ENCODE measurements around the gene TTLL5. TPM values are rescaled to one million over a fixed set of nuclear protein-coding genes. Genes with fewer than 3 reads are reported as not detected.

TTLL5 gene
- total and polyA plus RNA-seq, 9 of the 15 experiments (the other 6 are each of a cell fraction or from before 2014, with no cell fraction given): 4.1 to 18.9 (median 12.6) TPM

GRCh38 chr14:75742867-75743266 is 81.8 kb downstream of the TTLL5 start:
- Histone ChIP-seq H3K27ac (ENCODE audit: extremely low read depth, low read depth, low read length) (no peak overlapping the region), H3K36me3 (ENCODE audit: control insufficient read depth, insufficient read depth, low read length) (peaks cover 2% of the 10 kb centered on the region; the same call in 1 of the 3 replicates), H3K4me3 (no peak overlapping the region), H3K9me1 (ENCODE audit: control insufficient read depth, insufficient read depth, low read length) (no peaks in the 10 kb centered on the region), H3K9me3 (replicated peaks; ENCODE audit: control insufficient read depth, insufficient read depth, low read depth, low read length) (no peaks in the 10 kb centered on the region), H3K79me2 (ENCODE audit: control insufficient read depth, insufficient read depth, low read length) (no peaks in the 10 kb centered on the region), H3K4me1 (replicated peaks in 1 of 2; ENCODE audit: control insufficient read depth in 2 of 2, insufficient read depth in 2 of 2, low read length in 2 of 2) (no peaks in the 10 kb centered on the region), H3K9ac (ENCODE audit: insufficient read depth in 1 of 2, low read depth in 2 of 2, low read length in 2 of 2) (no peak overlapping the region), H4K20me1 (replicated peaks; ENCODE audit: control insufficient read depth, insufficient read depth, low read length) (no peaks in the 10 kb centered on the region), H3K27me3 (ENCODE audit: control insufficient read depth in 2 of 2, insufficient read depth in 2 of 2, low read length in 2 of 2) (no peaks in the 10 kb centered on the region), H2AFZ (ENCODE audit: low read depth, low read length) (no peak overlapping the region), H3K4me2 (ENCODE audit: insufficient read depth, low read length) (no peak overlapping the region)
- FAIRE-seq (no peak), ATAC-seq (no peak), DNase-seq (ENCODE audit: extremely low read depth in 1 of 4, low spot score in 3 of 4) (no peak)
- CTCF ChIA-PET (ENCODE audit: low intra/inter-chr PET ratio): no interaction called here
- POLR2A ChIA-PET: no interaction called here
- no peak for TF ChIP-seq SUPT5H (IDR thresholded peaks at IDR 0.05)
- no peak for TF ChIP-seq HDAC8 (tag; IDR thresholded peaks at IDR 0.05)
- TF ChIP-seq HBP1 (CRISPR knock-in tag; IDR thresholded peaks at IDR 0.05): no peak
- no peak for TF ChIP-seq CGGBP1 (CRISPR knock-in tag; IDR thresholded peaks at IDR 0.05)
- TF ChIP-seq GTF2F1 (IDR thresholded peaks at IDR 0.05; ENCODE audit: low read depth, low read length): no peak
- no peak for TF ChIP-seq EP400 (IDR thresholded peaks at IDR 0.05)
- no peak for TF ChIP-seq YBX1 (IDR thresholded peaks at IDR 0.05)
- TF ChIP-seq ZNF407 (IDR thresholded peaks at IDR 0.05; ENCODE audit: low read depth): no peak
- no peak for TF ChIP-seq HCFC1 (IDR thresholded peaks at IDR 0.05; ENCODE audit: low read depth, low read length)
- TF ChIP-seq KLF10 (CRISPR knock-in tag; IDR thresholded peaks at IDR 0.05): no peak
- TF ChIP-seq FOSL1 (tag; conservative IDR thresholded peaks at IDR 0.05): no peak
- intact Hi-C loops (cut with micrococcal nuclease) (no loop called here), in situ Hi-C loops (cut with MboI) (no loop called here)
- 60% methylated on average over 2 of the region's 2 CpGs for WGBS (ENCODE audit: insufficient coverage, low coverage, missing lambda C conversion rate)
- BruUV-seq (replicated peaks): no TSS peak
